NOMO-1 (cell line): ENCODE measurements around the gene C6orf141.

Source experiments
- DNase-seq, 2 experiments: peaks; one replicate each; lab custom pipeline; 2025; ENCODE audit not compliant: unreplicated experiment in 2 of 2; lab: John Stamatoyannopoulos, UW

Gene C6orf141

DNA sequence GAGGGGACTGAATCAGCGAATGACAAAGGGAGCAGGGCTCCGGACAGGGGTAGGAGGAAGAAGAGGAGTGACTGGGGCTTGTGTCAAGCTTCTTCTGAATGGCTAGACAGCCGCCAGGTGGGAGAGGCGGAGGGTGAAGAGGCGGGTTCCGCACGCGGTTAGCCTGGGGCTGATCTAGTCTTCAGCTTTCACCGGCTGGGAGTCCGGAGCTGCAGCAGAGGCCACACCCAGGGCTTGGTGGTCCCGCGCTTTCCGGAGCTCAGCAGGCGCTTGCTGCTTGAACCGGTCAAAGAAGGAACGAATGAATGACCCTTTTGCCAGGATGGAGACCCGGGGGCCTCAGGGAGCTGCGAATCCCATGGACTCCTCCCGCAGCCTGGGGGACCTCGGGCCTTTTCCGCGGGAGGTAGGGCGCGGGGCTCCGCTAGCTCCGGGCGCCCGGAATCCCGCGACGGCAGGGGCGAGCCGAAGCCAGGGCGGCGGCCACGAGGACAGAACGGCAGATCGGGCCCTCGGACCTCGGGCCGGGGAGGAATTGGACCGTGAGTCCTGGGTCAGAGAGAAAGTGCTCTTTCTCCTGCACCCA, at the start of gene C6orf141:
Gene C6orf141, plus strand, starts transcription at position 177 of the 586 bp plus-strand sequence. Its CDS starts 125 bp downstream, at position 302.
- DNase-seq, result no peak

DNA sequence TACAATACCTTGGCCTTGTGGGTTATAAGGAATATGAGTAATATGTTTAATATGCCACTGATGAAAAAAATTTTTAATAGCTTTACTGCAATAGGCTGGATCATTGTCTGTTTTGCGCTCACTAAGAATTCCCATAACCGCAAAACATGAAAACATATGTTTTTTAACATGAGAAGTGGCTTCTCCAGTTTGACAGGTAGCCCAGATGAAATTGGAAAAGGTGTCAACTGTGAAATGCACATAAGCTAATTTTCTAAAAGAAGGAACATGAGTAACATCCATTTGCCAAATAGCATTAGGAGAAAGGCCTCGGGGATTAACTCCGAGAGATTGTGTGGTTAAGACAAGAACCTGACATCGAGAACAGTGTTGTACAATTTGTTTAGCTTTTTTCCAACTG, 45.8 kb upstream of the C6orf141 start:
- DNase-seq, result no peak

DNA sequence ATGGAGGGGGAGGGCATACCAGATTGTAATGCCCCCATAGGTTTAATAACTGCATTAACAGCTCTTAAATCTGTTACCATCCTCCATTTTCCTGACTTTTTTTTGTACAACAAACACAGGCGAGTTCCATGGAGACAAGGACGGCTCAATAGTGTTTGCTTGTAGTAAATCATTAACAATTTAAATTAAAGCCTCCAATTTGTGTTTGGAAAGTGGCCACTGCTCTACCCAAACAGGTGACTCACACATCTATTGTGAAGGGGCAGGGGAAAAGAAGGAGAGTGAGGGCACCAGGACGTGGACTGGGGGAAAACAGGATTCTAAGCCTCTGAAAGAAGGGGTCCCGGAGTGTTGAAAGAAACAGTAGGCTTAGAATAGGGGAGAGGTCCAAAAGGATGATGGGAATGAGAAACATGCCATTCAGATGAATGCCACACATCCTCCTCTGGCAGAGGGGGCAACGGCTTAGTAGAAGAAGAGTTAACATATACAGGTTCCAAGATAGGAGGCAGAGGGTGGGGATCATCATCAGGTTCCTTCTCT, 43.8 kb upstream of the C6orf141 start:
- DNase-seq, result no peak

DNA sequence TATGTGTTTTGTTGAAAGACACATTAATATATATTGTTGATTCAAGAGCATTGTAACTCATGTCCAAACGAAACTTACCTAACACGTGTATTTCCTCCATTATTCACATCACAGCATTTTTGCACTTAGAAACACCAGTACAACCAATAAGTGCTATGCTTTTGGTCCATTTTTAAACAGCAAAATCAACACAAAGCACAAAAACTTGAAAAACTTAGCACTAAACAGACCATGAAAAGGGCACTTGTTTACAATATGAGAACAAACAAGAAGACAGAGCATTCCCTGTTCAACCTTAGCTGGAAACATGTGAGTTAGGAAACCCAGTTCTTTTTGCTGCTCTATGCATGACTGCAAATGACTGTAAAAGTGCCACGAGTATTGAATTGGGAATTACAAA, 41.1 kb upstream of the C6orf141 start:
- no peak for DNase-seq

DNA sequence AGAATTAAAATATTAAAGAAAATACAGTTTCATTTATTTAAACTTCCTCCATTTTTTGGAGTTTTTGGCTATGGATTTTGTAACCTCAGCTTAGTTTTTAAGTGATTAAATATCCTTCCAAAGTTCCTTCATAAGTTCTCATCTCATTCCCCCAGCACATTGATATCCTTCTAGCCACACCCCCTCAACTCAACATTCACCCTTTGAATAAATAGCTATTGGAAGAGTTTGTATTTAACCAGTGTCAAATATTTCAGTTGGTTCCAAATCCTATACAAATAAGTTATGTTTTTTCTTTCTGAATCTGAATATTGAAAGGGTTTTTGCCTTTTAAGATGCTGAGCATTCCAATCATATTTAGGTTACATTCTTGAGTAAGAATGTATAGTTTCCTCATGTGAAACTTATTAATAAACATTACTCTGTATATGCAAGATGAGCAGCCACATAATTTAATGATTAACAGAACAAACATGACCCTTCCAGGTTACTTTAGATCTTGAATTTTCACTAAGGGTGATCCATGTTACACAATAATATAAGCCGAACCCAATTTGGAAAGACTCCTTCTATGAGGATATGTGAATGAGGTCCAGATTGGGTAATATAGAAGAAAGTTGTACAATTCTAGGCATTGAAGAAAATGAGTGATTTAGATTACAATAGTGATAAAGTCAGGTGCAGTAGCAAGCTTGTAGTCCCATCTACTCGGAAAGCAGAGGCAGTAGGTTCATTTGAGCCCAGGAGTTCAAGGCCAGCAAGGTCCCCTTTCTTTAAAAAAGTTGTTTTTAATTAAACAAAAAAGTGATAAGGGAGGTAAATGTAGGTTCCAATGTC, 37.1 kb upstream of the C6orf141 start:
- DNase-seq, result no peak

DNA sequence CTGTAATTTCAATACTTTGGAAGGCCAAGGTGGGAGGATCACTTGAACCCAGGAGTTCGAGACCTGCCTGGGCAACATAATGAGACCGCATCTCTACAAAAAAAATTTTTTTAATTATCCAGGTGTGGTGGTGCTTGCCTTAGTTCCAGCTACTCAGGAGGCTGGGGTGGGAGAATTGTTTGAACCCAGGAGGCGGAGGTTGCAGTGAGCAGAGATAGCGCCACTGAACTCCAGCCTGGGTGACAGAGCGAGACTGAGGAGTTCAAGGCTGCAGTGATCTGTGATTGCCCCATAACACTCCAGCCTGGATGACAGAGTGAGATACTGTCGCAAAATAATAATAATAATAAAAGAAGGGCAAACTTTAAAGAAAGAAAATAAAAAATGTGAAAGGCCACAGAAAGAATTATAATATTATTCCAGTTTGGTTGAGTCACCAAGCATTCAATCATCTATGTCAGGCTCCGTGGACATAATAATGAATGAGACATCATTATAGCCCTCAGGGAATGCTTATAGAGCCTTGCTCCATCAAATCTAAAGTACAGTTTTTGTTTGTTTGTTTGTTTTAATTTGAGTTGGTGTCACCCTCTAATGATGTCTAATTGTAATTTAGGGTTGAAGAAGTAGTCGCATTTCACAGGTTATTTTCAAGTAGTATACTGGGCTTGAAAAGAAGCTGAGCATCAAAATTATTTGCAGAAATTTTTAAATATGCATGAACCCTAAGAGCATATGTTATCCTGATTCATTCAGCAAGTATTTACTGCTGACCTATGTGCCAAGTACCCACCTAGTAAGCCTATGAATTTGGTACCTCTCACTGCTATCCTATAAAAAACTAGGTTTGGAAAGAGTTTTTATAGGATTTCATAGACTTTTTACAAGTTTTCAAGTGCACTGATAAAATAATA, 35.6 kb upstream of the C6orf141 start:
- DNase-seq, result no peak

DNA sequence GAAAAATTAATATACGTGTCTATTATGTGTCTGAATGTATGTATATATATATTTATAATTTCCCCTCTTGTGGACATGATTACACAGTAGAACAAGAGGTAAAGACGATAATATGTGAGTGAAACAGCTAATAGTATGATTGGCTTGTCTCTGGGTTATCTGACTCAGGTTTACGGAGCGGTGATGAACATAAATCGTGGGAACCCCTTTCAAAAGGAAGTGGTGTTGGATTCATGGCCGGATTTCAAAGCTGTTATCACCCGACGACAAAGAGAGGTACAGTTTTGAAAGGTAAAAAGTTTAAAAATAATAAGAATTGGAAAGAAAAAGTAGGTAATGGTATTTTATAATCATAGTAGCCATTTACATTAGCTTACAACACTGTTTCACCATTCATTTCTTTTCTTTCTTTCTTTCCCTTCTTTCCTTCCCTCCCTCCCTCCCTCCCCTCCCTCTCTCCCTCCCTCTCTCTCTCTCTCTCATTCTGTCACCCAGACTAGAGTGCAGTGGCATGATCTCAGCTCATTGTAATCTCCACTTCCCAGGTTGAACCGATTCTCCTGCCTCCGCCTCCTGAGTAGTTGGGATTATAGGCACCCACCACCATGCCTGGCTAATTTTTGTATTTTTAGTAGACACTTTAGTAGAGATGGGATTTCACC, 34.9 kb upstream of the C6orf141 start:
- DNase-seq, result no peak

DNA sequence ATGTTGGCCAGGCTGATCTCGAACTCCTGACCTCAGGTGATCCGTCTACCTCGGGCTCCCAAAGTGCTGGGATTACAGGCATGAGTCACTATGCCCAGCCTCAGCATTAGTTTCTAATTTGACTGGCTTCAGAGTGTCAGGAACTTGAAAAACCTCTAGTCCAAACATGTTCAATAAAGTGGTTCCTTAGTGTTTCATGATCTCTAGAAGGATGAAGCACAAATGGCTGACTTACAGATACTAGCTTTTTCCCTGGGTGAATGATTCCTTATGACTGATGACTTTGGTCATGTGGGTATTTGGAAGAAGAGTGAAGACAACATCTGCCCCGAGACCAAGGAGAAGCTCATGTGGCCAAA, 34.3 kb upstream of the C6orf141 start:
- DNase-seq, result no peak

DNA sequence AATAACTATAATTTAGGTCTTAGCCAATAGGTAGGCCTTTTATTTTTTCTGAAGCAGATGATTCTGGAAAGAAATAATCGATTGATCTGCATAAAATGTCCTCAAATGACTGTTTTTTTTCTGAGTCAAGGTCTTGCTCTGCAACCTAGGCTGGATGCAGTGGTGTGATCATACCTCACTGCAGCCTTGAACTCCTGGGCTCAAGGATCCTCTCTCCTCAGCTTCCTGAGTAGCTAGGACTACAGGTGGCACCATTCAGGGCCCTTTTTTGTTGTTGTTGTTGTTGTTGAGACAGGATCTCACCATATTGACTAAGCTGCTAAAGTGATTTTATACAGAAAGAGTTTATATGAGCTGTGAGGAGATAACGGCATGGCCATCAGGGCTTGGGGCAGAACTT, 32.5 kb upstream of the C6orf141 start:
- no peak for DNase-seq

DNA sequence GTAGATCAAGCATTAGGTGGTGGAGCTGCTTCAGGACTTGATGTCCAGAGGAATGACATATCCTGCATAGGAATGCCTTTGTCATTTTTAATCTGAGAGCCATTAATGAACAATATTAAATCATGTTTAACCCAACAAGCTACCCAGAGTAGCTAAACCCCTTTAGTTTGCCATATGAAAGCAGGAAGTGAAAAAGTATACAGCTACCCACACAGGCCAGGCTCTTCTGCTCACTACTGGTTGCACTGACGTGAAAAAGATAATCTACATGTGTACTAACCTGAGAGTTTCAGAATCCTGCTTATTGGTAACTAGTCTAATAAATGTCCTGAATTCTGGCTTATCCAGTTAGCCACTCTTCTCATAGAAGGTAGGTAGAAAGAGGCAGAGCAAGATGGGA, 30.8 kb upstream of the C6orf141 start:
- no peak for DNase-seq

DNA sequence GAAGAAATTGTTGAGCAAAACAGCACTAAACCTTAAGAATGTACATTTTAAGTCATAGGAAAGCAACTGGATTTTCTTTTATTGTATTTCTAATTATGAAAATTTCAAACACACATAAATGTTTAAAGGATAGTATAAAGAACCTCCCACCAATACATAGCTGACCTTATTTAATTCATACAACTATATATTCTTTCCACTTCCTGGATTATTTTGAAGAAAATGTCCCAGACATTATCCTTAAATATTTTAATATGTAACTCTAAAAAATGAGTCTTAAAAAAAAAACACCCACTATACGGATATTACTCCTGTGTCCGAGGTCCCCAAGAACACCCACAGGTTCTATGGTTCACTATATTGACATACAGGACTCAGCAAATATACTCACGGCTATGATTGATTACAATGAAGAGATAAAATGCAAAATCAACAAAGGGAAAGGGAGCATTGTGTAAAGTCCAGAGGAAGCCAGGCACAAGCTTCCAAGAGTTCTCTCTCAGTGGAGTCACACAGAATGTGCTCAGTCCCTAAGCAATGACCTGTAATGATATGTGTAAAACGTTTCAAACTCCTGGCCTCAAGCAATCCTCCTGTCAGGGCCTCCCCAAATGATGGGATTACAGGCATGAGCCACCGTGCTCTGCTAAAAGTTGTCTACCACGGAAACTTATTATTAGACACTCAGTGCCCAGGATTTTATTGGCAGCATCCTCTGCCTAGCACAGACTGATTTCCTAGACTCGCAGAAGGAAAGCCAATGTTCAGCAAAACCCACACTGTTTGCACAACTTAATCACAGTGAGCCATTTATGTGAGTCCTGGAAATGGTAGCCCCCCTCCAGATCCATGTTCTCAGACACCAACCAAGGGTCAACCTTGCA, 27.5 kb upstream of the C6orf141 start:
- DNase-seq, result no peak

DNA sequence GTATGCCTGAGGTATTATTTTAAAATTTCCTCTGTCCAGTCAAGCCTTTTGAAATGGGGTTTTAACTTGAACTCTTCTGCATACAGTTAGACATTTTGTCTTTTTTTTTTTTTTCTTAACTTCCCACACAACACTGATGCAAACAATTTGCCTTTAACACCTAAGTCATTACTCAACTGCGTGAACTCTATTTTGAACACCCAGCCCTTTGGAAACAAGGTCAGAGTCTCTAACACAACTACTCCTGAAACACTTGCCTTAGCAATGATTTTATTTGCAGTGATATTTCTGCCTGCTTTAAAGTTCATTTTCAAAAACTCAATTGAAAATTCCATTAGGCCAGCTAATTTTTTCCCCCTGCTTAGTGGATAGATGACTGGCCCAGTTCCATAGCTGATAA, 26.6 kb upstream of the C6orf141 start:
- DNase-seq, result no peak

DNA sequence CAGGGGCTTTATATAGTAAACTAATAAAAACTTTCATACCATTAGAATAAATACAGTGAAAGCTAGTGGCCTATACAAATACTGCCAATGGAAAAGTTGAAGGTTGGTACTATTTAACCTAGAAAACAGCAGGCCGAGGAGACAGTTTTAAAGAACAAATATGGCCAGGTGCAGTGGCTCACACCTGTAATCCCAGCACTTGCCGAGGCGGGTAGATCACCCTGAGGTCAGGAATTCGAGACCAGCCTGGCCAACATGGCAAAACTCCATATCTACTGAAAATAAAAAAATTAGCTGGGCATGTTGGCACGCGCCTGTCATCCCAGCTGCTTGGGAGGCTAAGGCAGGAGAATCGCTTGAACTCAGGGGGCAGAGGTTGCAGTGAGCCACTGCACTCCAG, 25.9 kb upstream of the C6orf141 start:
- no peak for DNase-seq

DNA sequence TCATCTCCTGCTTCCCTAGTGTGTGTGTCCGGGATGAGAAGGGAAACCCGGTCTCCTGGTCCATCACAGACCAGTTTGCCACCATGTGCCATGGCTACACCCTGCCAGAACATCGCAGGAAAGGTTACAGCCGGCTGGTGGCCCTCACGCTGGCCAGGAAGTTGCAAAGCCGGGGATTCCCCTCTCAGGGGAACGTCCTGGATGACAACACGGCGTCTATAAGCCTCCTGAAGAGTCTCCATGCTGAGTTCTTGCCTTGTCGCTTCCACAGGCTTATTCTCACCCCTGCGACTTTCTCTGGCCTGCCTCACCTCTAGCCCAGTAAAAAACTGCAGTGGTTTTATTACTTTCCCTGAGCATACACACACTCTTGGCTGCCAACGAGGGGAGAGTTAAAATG, 23.9 kb upstream of the C6orf141 start:
- no peak for DNase-seq

DNA sequence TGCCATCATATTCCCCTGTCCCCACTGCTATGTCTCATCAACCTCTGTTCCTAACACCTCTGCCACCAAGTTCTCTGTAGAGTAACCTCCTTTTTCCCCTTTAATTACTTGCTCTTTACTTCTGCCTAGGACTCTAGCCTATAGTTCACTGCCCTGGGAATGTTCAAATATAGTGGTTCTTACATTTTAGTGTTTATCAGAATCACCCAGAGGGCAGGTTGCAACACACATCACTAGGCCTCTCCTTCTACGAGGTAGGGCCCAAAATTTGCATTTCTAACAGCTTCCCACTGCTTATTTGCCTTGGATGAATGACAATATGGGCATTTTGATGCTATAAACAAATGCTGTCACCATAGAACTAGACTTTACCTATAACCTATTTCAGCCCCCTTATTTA, 23.1 kb upstream of the C6orf141 start:
- DNase-seq, result no peak

DNA sequence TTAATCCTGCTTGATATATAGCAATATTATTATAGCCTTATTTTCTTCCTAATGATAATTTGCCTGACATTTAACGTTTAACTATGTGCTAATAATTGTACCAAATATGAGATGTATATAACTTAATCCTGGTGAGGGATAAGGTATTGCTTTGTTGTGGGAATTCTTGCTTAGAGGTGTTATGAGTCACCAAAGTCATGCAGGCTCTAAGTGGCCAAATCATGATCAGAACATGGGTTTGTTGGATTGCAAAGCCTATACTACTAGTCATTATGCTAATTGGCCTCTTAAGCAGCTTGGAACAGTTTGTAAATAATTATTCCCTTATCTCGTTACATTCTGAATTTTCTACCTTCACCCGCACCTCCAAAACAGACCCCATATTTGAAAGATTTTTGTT, 21.9 kb upstream of the C6orf141 start:
- DNase-seq, result no peak

DNA sequence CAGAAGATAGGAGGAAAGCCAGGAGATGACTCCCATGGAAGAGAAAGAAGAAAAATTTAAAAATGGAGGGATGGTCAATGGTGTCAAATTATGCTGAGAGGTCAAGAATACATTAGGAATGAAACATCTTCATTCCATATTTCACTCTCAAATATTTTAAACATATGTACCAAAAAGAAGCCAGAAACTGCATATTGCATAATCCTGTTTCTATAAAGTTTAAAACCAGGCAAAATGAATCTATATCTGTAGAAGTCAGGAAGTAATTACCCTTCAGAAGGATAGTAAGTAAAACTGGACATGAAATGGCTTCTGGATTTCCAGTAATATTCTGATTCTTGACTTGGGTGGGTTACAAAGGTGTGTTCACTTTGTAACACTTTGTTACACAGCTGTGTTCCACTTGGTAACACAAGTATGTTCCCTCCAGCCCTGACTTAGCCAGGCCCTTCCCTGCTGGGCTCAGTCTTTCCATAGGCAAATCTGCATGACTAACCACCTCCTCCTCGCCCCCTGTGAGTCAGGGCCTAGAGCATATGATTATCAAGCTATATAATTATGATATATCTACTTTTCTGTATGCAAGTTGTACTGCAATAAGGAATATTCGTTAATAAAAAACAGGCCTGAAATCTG, 20.2 kb upstream of the C6orf141 start:
- DNase-seq, result no peak

DNA sequence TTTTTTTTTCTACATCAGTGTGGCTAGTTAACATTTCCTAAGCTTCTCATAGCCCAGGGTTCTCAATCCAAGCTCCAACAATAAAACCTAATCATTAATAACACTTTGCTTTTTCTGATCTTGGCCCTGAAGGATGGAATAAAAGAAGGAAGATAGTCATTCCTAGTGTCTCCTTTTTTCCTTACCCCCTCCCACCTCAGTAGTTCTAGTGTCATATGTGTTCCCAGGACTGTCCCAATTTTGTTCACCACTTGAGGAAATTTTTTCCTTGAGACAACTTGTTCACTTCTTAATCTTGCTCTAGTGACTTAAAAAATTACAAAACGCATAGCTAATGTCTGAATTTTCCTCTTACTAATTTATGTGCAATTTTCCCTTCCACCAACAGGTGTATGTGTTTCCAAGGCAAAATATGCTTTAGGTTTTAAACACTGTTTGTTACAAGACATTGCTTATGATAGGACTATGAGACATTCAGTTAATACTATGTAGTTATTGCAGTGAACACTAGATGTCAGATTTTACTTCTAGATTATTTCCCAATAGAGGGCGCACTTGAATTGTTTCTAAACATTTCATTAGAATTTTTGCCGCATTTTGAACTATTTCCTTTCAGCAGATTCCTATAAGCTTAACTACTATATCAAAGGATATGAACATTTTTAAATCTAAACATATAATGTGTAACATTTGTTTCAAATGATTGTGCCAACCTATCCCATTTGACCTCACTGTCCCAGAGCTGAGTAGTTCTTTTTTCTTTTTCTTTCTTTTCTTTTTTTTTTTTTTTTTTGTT, 18.5 kb upstream of the C6orf141 start:
- DNase-seq, result peak; percentile 34 to 77

DNA sequence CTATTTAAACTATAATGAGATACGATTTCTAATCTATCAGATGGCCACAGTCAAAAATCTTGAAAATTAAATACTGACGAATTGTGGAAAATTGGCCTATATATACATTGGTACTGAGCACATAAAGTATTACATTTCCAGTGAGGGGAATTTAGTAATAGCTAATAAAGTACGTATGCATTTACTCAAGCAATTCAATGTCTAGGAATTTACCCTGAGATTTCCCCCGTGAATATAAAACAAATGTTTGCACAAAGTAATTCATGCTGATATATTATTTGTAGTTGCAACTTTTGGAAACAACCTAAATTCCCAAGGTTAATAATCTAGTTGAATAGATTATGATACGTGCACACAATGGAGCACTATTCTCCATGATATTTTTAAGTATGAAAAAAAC, 14.7 kb upstream of the C6orf141 start:
- DNase-seq, result no peak
